ENCODE results near the gene ARHGEF28. TPM values are rescaled to one million over a fixed set of nuclear protein-coding genes. Genes with fewer than 3 reads are reported as not detected.

ARHGEF28 gene
- total and polyA plus RNA-seq, 2 of the 13 experiments (the other 11 are each of a cell fraction or from before 2014, with no cell fraction given), result 17.4 to 34.1 TPM

DNA sequence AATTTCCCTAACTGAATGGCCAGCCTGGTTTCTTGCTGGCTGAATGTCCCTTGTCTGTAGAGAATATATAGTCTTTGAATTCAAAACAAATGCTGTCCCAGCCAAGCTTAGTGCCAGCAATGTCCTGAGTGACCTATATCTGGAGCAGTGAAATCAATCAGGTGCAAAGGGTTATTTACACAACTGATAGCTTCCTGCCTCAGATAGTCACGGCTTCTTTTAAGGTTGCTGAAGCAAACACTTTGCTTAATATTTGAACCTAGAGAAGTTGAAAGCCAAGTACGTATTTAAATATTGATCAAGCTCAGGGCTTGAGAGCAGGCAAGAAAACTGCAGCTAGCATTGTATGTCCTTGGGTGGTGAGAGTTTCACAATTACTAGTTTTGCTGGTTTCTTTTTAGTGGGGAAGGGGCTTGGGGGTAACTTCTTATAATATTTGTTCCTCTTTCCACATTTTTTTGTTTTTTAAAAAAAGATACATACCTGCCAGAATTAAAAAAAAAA, 2.0 kb upstream of the ARHGEF28 start (continued):
- TF ChIP-seq, protein P1, sequence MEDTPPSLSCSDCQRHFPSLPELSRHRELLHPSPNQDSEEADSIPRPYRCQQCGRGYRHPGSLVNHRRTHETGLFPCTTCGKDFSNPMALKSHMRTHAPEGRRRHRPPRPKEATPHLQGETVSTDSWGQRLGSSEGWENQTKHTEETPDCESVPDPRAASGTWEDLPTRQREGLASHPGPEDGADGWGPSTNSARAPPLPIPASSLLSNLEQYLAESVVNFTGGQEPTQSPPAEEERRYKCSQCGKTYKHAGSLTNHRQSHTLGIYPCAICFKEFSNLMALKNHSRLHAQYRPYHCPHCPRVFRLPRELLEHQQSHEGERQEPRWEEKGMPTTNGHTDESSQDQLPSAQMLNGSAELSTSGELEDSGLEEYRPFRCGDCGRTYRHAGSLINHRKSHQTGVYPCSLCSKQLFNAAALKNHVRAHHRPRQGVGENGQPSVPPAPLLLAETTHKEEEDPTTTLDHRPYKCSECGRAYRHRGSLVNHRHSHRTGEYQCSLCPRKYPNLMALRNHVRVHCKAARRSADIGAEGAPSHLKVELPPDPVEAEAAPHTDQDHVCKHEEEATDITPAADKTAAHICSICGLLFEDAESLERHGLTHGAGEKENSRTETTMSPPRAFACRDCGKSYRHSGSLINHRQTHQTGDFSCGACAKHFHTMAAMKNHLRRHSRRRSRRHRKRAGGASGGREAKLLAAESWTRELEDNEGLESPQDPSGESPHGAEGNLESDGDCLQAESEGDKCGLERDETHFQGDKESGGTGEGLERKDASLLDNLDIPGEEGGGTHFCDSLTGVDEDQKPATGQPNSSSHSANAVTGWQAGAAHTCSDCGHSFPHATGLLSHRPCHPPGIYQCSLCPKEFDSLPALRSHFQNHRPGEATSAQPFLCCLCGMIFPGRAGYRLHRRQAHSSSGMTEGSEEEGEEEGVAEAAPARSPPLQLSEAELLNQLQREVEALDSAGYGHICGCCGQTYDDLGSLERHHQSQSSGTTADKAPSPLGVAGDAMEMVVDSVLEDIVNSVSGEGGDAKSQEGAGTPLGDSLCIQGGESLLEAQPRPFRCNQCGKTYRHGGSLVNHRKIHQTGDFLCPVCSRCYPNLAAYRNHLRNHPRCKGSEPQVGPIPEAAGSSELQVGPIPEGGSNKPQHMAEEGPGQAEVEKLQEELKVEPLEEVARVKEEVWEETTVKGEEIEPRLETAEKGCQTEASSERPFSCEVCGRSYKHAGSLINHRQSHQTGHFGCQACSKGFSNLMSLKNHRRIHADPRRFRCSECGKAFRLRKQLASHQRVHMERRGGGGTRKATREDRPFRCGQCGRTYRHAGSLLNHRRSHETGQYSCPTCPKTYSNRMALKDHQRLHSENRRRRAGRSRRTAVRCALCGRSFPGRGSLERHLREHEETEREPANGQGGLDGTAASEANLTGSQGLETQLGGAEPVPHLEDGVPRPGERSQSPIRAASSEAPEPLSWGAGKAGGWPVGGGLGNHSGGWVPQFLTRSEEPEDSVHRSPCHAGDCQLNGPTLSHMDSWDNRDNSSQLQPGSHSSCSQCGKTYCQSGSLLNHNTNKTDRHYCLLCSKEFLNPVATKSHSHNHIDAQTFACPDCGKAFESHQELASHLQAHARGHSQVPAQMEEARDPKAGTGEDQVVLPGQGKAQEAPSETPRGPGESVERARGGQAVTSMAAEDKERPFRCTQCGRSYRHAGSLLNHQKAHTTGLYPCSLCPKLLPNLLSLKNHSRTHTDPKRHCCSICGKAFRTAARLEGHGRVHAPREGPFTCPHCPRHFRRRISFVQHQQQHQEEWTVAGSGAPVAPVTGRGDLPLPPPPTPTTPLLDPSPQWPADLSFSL (CRISPR knock-in tag; IDR thresholded peaks at IDR 0.05), result no peak
- TF ChIP-seq ZBTB8A (CRISPR knock-in tag; IDR thresholded peaks at IDR 0.05; ENCODE audit: borderline replicate concordance, low read depth) (no peak), FOXP1 (IDR thresholded peaks at IDR 0.05) (no peak), FOXP1 (CRISPR knock-in tag; IDR thresholded peaks at IDR 0.05) (peak; percentile 92), NPAS2 (CRISPR knock-in tag; IDR thresholded peaks at IDR 0.05; ENCODE audit: borderline replicate concordance) (no peak), ZNF253 (CRISPR knock-in tag; IDR thresholded peaks at IDR 0.05; ENCODE audit: borderline replicate concordance) (no peak), HNRNPLL (IDR thresholded peaks at IDR 0.05; ENCODE audit: low read depth, low read length, poor library complexity, severe bottlenecking) (no peak), SKI (IDR thresholded peaks at IDR 0.05; ENCODE audit: partially characterized antibody) (peak; percentile 99), ZNF292 (CRISPR knock-in tag; IDR thresholded peaks at IDR 0.05; ENCODE audit: borderline replicate concordance, low read depth) (peak; percentile 55; the same call in 1 of the 2 replicates), SMAD3 (CRISPR knock-in tag; IDR thresholded peaks at IDR 0.05) (peak; percentile 95), HDAC6 (IDR thresholded peaks at IDR 0.05; ENCODE audit: low read depth, low read length) (no peak), HMGA1 (CRISPR knock-in tag; conservative IDR thresholded peaks at IDR 0.05) (no peak)
- TF ChIP-seq, protein P2, sequence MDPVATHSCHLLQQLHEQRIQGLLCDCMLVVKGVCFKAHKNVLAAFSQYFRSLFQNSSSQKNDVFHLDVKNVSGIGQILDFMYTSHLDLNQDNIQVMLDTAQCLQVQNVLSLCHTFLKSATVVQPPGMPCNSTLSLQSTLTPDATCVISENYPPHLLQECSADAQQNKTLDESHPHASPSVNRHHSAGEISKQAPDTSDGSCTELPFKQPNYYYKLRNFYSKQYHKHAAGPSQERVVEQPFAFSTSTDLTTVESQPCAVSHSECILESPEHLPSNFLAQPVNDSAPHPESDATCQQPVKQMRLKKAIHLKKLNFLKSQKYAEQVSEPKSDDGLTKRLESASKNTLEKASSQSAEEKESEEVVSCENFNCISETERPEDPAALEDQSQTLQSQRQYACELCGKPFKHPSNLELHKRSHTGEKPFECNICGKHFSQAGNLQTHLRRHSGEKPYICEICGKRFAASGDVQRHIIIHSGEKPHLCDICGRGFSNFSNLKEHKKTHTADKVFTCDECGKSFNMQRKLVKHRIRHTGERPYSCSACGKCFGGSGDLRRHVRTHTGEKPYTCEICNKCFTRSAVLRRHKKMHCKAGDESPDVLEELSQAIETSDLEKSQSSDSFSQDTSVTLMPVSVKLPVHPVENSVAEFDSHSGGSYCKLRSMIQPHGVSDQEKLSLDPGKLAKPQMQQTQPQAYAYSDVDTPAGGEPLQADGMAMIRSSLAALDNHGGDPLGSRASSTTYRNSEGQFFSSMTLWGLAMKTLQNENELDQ (CRISPR knock-in tag; IDR thresholded peaks at IDR 0.05; ENCODE audit: borderline replicate concordance), result no peak
- TF ChIP-seq, protein P3, sequence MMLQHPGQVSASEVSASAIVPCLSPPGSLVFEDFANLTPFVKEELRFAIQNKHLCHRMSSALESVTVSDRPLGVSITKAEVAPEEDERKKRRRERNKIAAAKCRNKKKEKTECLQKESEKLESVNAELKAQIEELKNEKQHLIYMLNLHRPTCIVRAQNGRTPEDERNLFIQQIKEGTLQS (CRISPR knock-in tag; IDR thresholded peaks at IDR 0.05), result 0 out of 2 replicates have a peak, but pooled peaks have one; percentile 30
- TF ChIP-seq, protein P4, sequence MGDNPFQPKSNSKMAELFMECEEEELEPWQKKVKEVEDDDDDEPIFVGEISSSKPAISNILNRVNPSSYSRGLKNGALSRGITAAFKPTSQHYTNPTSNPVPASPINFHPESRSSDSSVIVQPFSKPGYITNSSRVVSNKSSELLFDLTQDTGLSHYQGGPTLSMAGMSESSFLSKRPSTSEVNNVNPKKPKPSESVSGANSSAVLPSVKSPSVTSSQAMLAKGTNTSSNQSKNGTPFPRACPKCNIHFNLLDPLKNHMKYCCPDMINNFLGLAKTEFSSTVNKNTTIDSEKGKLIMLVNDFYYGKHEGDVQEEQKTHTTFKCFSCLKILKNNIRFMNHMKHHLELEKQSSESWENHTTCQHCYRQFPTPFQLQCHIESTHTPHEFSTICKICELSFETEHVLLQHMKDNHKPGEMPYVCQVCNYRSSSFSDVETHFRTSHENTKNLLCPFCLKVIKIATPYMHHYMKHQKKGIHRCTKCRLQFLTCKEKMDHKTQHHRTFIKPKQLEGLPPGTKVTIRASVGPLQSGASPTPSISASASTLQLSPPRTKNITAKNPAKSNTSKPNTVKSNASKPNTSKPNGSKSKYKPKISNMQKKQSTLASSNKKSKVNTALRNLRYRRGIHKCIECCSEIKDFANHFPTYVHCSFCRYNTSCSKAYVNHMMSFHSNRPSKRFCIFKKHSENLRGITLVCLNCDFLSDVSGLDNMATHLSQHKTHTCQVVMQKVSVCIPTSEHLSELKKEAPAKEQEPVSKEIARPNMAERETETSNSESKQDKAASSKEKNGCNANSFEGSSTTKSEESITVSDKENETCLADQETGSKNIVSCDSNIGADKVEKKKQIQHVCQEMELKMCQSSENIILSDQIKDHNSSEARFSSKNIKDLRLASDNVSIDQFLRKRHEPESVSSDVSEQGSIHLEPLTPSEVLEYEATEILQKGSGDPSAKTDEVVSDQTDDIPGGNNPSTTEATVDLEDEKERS (CRISPR knock-in tag; IDR thresholded peaks at IDR 0.05), result no peak
